ENCODE data around the gene MPPED2.

GRCh38 chr11:30521297-30522071, 64.7 kb downstream of the MPPED2 start:
- TF ChIP-seq POLR2A (IDR thresholded peaks at IDR 0.05; ENCODE audit: low read depth, low read length) (no peak), POLR2AphosphoS5 (IDR thresholded peaks at IDR 0.05; ENCODE audit: low read depth, low read length) (no peak), TAF1 (IDR thresholded peaks at IDR 0.05; ENCODE audit: borderline replicate concordance, low read depth, low read length) (no peak)

Data from GM12892 (cell line).